OCI-LY3 (cell line): Measurements from ENCODE around the gene ZMIZ1.

Source experiments
- CTCF ChIP-seq: fragments of 200-600, 300-600 bp; sonication (generic); IDR thresholded peaks from 2 replicates; pipeline ENCODE4 v1.5.1; 2014; ENCODE audit warnings: antibody characterized with exemption, low read length, low read depth
- EZH2phosphoT487 ChIP-seq: fragments of 200-600 bp; shearing (Covaris generic); IDR thresholded peaks from 2 replicates; pipeline ENCODE4 v1.6.1; 2018; ENCODE audit warnings: antibody characterized with exemption, mixed run types, low read depth

GRCh38 chr10:79229071-79229541, 160.3 kb downstream of the ZMIZ1 start:
- TF ChIP-seq CTCF (no peak), EZH2phosphoT487 (no peak)
